Islet precursor cell (in vitro differentiated cells): ENCODE results near the gene MAGEB18.

Experiments used
- DNase-seq: peaks from one replicate; pipeline ENCODE4 v3.0.0-alpha.2; 2018

Gene MAGEB18

GRCh38 chrX:26138274-26138673 is at the start of gene MAGEB18:
Gene MAGEB18, plus strand, starts transcription at chrX:26138343. Its CDS starts 643 bp downstream, at chrX:26138986.
- DNase-seq: no peak

DNA sequence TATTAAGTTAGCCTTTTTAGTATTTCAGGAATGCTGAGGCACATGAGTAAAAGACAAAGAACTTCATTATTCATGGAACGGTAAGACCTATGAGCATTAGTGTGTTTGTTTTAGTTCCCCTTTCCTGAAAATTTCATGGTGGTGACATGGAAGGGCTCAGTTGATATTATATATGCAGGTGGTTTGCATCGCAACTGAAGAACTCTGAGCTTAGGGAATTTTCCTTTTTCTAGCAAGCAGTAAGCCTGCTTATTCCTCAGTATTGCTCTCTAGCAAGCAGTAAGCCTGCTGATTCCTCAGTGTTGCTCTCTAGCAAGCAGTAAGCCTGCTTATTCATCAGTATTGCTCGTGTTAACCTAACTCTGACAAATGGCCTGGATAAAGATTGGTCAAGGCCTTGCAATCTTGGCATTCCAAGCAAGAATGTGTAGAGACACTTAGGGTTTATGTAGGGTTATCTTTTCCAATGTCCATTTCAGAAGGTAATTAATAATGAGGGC is 37.7 kb upstream of the MAGEB18 start:
- no peak for DNase-seq

DNA sequence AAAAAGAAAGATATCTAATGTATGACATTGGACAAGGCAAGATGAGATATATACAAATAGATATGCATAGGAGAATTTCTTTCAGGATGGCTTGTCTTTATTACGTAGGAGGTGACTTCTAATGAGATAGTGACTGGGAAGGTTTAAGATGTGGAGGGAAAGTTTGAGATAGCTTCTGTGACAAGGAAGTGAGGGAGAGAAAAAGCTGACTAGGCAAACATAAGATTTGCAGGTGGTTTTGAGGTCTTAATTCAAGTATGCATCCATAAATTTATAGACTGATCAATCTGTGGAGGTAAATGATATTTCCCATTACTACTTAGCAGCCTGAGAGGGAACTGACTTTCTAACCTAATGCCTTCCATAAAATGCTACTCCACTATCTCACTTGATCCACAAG is 29.0 kb upstream of the MAGEB18 start:
- no peak for DNase-seq

- DNase-seq: no peak
Measured at GRCh38 chrX:26146024-26146423, 7.9 kb downstream of the MAGEB18 start.

GRCh38 chrX:26160301-26160700 is 22.2 kb downstream of the MAGEB18 start, which contains the start of gene MAGEB6B:
Gene MAGEB6B, plus strand, starts transcription at chrX:26160601. Its CDS starts 0 bp downstream, at chrX:26160601.
- no peak for DNase-seq
